ENCODE measurements around the gene PROX2.

DNA sequence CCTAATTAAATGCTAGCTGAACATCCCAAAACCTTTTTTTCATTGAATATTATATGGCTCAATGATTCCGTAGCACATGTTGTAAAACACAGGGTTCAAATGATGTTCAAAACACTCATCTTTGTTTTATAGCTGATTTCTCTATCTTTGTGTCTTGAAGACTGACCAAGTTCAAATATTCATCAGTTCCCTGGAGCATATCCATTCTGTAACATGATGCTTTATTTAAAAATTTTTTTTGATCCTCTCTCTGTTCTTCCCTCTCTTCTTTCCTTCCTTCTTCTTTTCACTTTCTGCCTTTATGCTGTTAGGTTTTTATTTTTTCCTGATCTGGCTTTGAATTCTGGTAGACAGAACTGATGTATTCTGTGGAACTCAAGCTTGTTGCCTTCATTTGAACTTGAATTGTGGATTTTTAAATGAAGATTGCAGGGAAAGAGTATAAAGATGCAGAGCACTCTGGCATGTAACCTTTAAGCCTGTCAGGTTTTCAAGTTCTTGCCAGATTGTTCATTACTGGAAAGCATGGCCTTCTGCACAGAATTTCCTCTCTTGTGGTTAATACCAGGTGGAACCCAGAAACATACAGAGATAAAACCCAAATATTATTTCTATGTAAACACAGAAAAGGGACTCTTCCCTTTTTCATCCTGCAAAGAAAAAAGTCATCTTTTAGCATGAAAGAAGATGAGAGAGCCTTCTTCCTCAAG, 39.5 kb downstream of the PROX2 start:
- TF ChIP-seq POLR2A (IDR thresholded peaks at IDR 0.05; ENCODE audit: low read depth, low read length): no peak
- no peak for TF ChIP-seq POLR2AphosphoS5 (IDR thresholded peaks at IDR 0.05; ENCODE audit: insufficient read depth, low read depth, low read length)
- TF ChIP-seq, protein P1, sequence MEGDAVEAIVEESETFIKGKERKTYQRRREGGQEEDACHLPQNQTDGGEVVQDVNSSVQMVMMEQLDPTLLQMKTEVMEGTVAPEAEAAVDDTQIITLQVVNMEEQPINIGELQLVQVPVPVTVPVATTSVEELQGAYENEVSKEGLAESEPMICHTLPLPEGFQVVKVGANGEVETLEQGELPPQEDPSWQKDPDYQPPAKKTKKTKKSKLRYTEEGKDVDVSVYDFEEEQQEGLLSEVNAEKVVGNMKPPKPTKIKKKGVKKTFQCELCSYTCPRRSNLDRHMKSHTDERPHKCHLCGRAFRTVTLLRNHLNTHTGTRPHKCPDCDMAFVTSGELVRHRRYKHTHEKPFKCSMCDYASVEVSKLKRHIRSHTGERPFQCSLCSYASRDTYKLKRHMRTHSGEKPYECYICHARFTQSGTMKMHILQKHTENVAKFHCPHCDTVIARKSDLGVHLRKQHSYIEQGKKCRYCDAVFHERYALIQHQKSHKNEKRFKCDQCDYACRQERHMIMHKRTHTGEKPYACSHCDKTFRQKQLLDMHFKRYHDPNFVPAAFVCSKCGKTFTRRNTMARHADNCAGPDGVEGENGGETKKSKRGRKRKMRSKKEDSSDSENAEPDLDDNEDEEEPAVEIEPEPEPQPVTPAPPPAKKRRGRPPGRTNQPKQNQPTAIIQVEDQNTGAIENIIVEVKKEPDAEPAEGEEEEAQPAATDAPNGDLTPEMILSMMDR (IDR thresholded peaks at IDR 0.05; ENCODE audit: extremely low read depth in 1 of 2, insufficient read depth in 1 of 2, low read depth in 1 of 2, low read length in 2 of 2): no peak
- TF ChIP-seq, protein P2, sequence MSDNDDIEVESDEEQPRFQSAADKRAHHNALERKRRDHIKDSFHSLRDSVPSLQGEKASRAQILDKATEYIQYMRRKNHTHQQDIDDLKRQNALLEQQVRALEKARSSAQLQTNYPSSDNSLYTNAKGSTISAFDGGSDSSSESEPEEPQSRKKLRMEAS (IDR thresholded peaks at IDR 0.05; ENCODE audit: insufficient read depth, insufficient read length): no peak
- TF ChIP-seq EZH2 (IDR thresholded peaks at IDR 0.05; ENCODE audit: borderline replicate concordance, low read depth, low read length, severe bottlenecking): no peak
- no peak for TF ChIP-seq FOS (IDR thresholded peaks at IDR 0.05; ENCODE audit: borderline replicate concordance, insufficient read depth, low read length)
- TF ChIP-seq MYC (IDR thresholded peaks at IDR 0.05; ENCODE audit: low read depth, low read length): no peak
- no peak for TF ChIP-seq JUN (IDR thresholded peaks at IDR 0.05; ENCODE audit: borderline replicate concordance, insufficient read depth, insufficient read length, low read depth)
- no peak for TF ChIP-seq GATA2 (IDR thresholded peaks at IDR 0.05; ENCODE audit: insufficient read depth, insufficient read length, low read depth, low read length)
